ENCODE results near the gene PDRG1.

DNA sequence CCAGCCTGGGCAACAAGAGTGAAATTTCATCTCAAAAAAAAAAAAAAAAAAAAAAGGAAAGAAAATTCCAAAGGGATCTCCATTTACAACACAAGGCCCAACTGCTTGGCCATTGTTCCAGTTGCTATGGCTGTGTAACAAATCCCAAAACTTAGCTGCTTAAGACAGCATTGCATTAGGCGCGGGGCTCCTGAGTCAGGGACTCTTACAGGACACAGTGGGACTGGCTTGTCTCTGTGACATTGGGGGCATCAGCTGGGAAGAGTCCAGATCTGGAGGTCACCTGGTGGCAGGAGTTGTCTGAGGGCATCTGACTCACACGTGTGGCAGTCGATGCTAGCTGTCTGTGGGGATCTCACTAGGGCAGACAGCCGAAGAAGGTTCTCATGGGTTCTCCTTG, 45.8 kb downstream of the PDRG1 start:
- TF ChIP-seq, protein P1, sequence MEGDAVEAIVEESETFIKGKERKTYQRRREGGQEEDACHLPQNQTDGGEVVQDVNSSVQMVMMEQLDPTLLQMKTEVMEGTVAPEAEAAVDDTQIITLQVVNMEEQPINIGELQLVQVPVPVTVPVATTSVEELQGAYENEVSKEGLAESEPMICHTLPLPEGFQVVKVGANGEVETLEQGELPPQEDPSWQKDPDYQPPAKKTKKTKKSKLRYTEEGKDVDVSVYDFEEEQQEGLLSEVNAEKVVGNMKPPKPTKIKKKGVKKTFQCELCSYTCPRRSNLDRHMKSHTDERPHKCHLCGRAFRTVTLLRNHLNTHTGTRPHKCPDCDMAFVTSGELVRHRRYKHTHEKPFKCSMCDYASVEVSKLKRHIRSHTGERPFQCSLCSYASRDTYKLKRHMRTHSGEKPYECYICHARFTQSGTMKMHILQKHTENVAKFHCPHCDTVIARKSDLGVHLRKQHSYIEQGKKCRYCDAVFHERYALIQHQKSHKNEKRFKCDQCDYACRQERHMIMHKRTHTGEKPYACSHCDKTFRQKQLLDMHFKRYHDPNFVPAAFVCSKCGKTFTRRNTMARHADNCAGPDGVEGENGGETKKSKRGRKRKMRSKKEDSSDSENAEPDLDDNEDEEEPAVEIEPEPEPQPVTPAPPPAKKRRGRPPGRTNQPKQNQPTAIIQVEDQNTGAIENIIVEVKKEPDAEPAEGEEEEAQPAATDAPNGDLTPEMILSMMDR (IDR thresholded peaks at IDR 0.05) = no peak
- TF ChIP-seq POLR2A (IDR thresholded peaks at IDR 0.05) = no peak
